ENCODE measurements around the gene KDM5B. TPM values are rescaled to one million over a fixed set of nuclear protein-coding genes. Genes with fewer than 3 reads are reported as not detected.

The KDM5B gene
- total and polyA plus RNA-seq, 2 of the 8 experiments (the other 6 are each of a cell fraction or from before 2014, with no cell fraction given) = 73.3 to 210 TPM

- peaks cover 0 to 30% (median 19%) of the 10 kb centered on the region in 4 experiments; a peak in 5 of 7 replicates for H3K27me3 ChIP-seq (replicated peaks in 1 of 4; ENCODE audit: control insufficient read depth in 3 of 4, extremely low read depth in 1 of 4, insufficient read depth in 3 of 4, low read length in 3 of 4)
- ChIA-PET CTCF (ENCODE audit: partially characterized antibody) (interaction anchor here (0.8 to 11.3 kb wide), 5 partner anchors 8 to 48 kb away, joined by 3 to 180 read pairs (median 3); partner anchors contain the start of gene SYT2), POLR2A (ENCODE audit: partially characterized antibody) (no interaction called here)
- H2AFZ ChIP-seq (ENCODE audit: low read length) = no peak overlapping the region
- H3K14ac ChIP-seq (ENCODE audit: insufficient read length) = no peak overlapping the region
- H3K4me3 ChIP-seq (ENCODE audit: extremely low read depth in 1 of 4, insufficient read depth in 2 of 4, low read depth in 3 of 4, low read length in 4 of 4) = no peak overlapping the region
- H3K18ac ChIP-seq (ENCODE audit: extremely low read depth, low read length) = no peak overlapping the region
- H2BK120ac ChIP-seq (replicated peaks; ENCODE audit: low read depth, low read length) = no peak overlapping the region
- no peaks in the 10 kb centered on the region for H3K79me2 ChIP-seq (ENCODE audit: control insufficient read depth in 1 of 2, insufficient read depth in 2 of 2, low read length in 2 of 2)
- no peak overlapping the region for H3K56ac ChIP-seq (replicated peaks; ENCODE audit: insufficient read length, low read depth, low read length)
- H2BK5ac ChIP-seq (ENCODE audit: low read depth, low read length) = no peak overlapping the region
- no peak overlapping the region for H2BK12ac ChIP-seq (ENCODE audit: low read depth, low read length)
- H2AK5ac ChIP-seq (ENCODE audit: low read depth, low read length) = no peak overlapping the region
- no peak overlapping the region for H3K4ac ChIP-seq (replicated peaks; ENCODE audit: insufficient read length, low read depth, low read length)
- H3K4me1 ChIP-seq (replicated peaks in 1 of 4; ENCODE audit: control insufficient read depth in 3 of 4, insufficient read depth in 4 of 4, low read length in 3 of 4) = peaks cover 6 to 26% (median 11%) of the 10 kb centered on the region in 4 experiments
- DNase-seq (ENCODE audit: low read depth in 1 of 2, low spot score in 2 of 2) = no peak
- 95% methylated on average over 5 of the region's 5 CpGs; no CpG with 5 or more reads in 1 of the 2 experiments for WGBS, 2 experiments (ENCODE audit: extremely low coverage in 1 of 2, insufficient coverage in 1 of 2, insufficient read length in 1 of 2, insufficient replicate concordance in 2 of 2, low coverage in 1 of 2, low lambda C conversion rate in 2 of 2, missing lambda C conversion rate in 1 of 2)
- H4K20me1 ChIP-seq (replicated peaks in 1 of 2; ENCODE audit: control insufficient read depth in 1 of 2, insufficient read depth in 2 of 2, low read length in 2 of 2) = peaks cover 0 to 2% of the 10 kb centered on the region in 2 experiments
- H3K9me3 ChIP-seq (ENCODE audit: insufficient read depth in 2 of 2, low read depth in 1 of 2, low read length in 1 of 2) = no peaks in the 10 kb centered on the region
- H3K4me2 ChIP-seq (ENCODE audit: insufficient read depth in 1 of 2, low read depth in 2 of 2, low read length in 2 of 2) = no peak overlapping the region
- no peak overlapping the region for H3K23ac ChIP-seq (ENCODE audit: insufficient read length)
- no peaks in the 10 kb centered on the region for H3K79me1 ChIP-seq (ENCODE audit: low read depth, low read length)
- H2BK15ac ChIP-seq (ENCODE audit: low read length) = no peak overlapping the region
- H4K5ac ChIP-seq (ENCODE audit: insufficient read length, low read depth, low read length) = no peak overlapping the region
- no peak for FAIRE-seq
- H3K27ac ChIP-seq (ENCODE audit: low read depth, low read length) = no peak overlapping the region
- H3K9ac ChIP-seq (replicated peaks in 1 of 4; ENCODE audit: extremely low read depth in 1 of 4, low read depth in 3 of 4, low read length in 3 of 4) = no peak overlapping the region
- H2BK20ac ChIP-seq (ENCODE audit: low read length) = no peak overlapping the region
- H3K23me2 ChIP-seq (ENCODE audit: low read depth, low read length) = peaks cover 12% of the 10 kb centered on the region; the same call in 1 of the 2 replicates
- H3K36me3 ChIP-seq (ENCODE audit: control insufficient read depth in 2 of 4, insufficient read depth in 4 of 4, low read length in 3 of 4) = no peaks in the 10 kb centered on the region
- no peak overlapping the region for H4K8ac ChIP-seq (ENCODE audit: extremely low read depth, insufficient read depth, low read length)
- H4K91ac ChIP-seq (replicated peaks; ENCODE audit: insufficient read length, low read length) = no peak overlapping the region
- TF ChIP-seq POLR2A (IDR thresholded peaks at IDR 0.05; ENCODE audit: control extremely low read depth in 1 of 2, low read depth in 2 of 2, low read length in 2 of 2) = no peak
- TF ChIP-seq TCF12 (IDR thresholded peaks at IDR 0.05; ENCODE audit: low read depth, low read length) = no peak
- TF ChIP-seq BRCA1 (IDR thresholded peaks at IDR 0.05; ENCODE audit: low read depth, low read length) = no peak
Observed at GRCh38 chr1:202706851-202707250, 101.4 kb downstream of the KDM5B start.

Data from H1 (cell line).